Activated T-helper 2 cell treated with anti-CD3 and anti-CD28 coated beads, Interferon-gamma antibody, Interleukin-2, Interleukin-4, amounts not matched to agents 10 μg/mL and 5 μg/mL and 100 μg/mL, durations not matched to agents 14 hours and 24 hours and 36 hours (primary cell): ENCODE measurements around the gene SBK2. TPM values are rescaled to one million over a fixed set of nuclear protein-coding genes. Genes with fewer than 3 reads are reported as not detected.
"Not testable (repeated sequence)": the region's sequence is repeated elsewhere in the genome, so short reads cannot be mapped to it uniquely, and the experiment has no call there.

Experiments used
- DNase-seq: peaks from one replicate; pipeline ENCODE4 v3.0.0; 2021; ENCODE audit warnings: low spot score
- H3K27ac Mint-ChIP-seq: one replicate; pipeline ENCODE4 v1.8.0; 2021; ENCODE audit warnings: mixed read lengths
- H3K27me3 Mint-ChIP-seq: one replicate; pipeline ENCODE4 v1.8.0; 2021; ENCODE audit warnings: low read depth, mixed read lengths
- H3K36me3 Mint-ChIP-seq: one replicate; pipeline ENCODE4 v1.8.0; 2021; ENCODE audit warnings: low read depth, mixed read lengths
- H3K4me1 Mint-ChIP-seq: one replicate; pipeline ENCODE4 v1.8.0; 2021; ENCODE audit warnings: low read depth, mixed read lengths
- H3K4me3 Mint-ChIP-seq: one replicate; pipeline ENCODE4 v1.8.0; 2021; ENCODE audit warnings: low read depth, mild to moderate bottlenecking, moderate library complexity, mixed read lengths
- H3K9me3 Mint-ChIP-seq: one replicate; pipeline ENCODE4 v1.8.0; 2021; ENCODE audit warnings: mixed read lengths
- intact Hi-C: fragments of 100-400 bp; cut with micrococcal nuclease; formaldehyde crosslinking; loops from one replicate; pipeline ENCODE4 v1.15.1; 2023
- total RNA-seq: library from RNA; stranded (reverse); gene quantifications from 2 replicates; pipeline ENCODE4 v1.2.3, GENCODE V29; 2022

SBK2 gene
- total RNA-seq, result not detected in 2 replicates

DNA sequence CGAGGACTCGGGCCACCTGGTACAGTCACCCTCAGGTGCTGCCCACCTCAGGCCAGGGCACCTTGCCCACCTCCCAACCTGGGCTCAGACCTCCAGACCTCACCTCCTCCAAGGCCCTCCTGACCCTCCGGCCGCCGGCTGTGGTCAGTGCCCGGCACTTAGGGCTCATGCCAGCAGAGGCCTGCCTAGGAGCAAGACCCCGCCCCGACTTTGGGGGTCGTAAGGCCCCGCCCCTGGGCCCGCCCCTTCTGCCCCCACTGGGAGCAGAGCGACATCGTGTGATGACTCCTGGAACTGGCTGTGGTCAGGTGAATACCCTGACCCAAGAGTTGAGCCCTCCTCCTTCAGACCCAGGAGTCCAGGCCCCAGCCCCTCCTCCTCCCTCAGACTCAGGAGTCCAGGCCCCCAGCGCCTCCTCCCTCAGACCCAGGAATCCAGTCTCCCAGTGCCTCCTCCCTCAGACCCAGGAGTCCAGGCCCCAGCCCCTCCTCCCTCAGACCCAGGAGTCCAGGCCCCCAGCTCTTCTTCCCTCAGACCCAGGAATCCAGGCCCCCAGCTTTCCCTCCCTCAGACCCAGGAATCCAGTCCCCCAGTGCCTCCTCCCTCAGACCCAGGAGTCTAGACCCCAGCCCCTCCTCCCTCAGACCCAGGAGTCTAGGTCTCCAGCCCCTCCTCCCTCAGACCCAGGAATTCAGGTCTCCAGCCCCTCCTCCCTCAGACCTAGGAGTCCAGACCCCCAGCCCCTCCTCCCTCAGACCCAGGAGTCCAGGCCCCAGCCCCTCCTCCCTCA, at the start of gene SBK2:
Gene SBK2, minus strand, starts transcription at position 183 of the 790 bp plus-strand sequence. CDS start 839 bp downstream, outside the sequence.
- no peak for DNase-seq
- intact Hi-C loops, result no loop called here
- no peaks in the 10 kb centered on the region for H3K27me3 Mint-ChIP-seq
- H3K36me3 Mint-ChIP-seq, result no peaks in the 10 kb centered on the region
- H3K4me3 Mint-ChIP-seq, result no peak within 1 kb of the TSS
- H3K27ac Mint-ChIP-seq, result no peak within 1 kb of the TSS
- no peaks in the 10 kb centered on the region for H3K4me1 Mint-ChIP-seq
- H3K9me3 Mint-ChIP-seq, result no peaks in the 10 kb centered on the region

DNA sequence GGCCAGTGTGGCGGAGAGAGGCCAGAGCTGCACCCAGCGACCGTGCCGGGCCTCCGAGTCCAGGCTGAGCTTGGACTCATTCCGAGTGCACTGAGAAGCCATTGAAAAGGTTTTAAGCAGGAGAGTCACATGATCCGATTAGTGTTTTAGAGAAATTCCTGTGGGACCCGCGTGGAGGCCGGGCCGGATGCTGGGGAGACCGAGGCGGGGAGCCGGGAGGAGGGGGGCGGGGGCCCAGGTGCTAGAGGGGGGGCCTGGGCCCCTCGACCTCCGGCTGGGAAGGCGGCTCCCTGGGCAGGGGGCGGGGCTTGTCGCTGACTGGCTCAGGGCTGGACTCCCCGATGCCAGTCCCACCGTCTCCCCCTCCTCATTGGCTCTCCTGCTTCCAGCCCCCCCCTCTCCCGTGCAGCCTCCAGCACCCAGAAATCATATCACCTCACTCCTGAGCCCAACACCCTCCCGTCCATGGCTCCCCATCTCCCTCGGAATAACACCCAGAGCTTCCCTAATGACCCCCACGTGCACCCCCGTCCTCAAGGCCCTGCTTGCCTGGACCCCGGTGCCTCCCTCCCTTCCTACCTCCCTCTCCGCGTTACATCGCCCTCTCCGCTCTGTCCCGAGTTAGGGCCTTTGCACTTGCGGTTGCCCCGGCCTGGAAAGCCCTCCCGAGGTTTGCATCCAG, 48.9 kb upstream of the SBK2 start:
- intact Hi-C loops, result loop anchor here (2.0 to 5.0 kb wide), 2 partner anchors 19 to 42 kb away; partner anchors contain the start of gene ZNF865
- Mint-ChIP-seq H3K4me1 (peaks cover 21% of the 10 kb centered on the region), H3K27me3 (peaks cover 13% of the 10 kb centered on the region), H3K9me3 (no peaks in the 10 kb centered on the region), H3K27ac (no peak overlapping the region), H3K36me3 (no peaks in the 10 kb centered on the region), H3K4me3 (peak overlapping the region; percentile 49)
- DNase-seq, result no peak

GRCh38 chr19:55584871-55585270, 47.9 kb upstream of the SBK2 start:
- no peak overlapping the region for H3K4me3 Mint-ChIP-seq
- intact Hi-C loops, result loop anchor here (5.0 kb wide), 1 partner anchor 42 kb away; no protein-coding TSS in a partner anchor
- H3K27ac Mint-ChIP-seq, result no peak overlapping the region
- H3K4me1 Mint-ChIP-seq, result peaks cover 23% of the 10 kb centered on the region
- DNase-seq, result no peak
- H3K27me3 Mint-ChIP-seq, result peaks cover 13% of the 10 kb centered on the region
- peaks cover under 1% of the 10 kb centered on the region for H3K36me3 Mint-ChIP-seq
- H3K9me3 Mint-ChIP-seq, result no peaks in the 10 kb centered on the region

- H3K36me3 Mint-ChIP-seq, H3K9me3 Mint-ChIP-seq, intact Hi-C loops, DNase-seq, H3K4me3 Mint-ChIP-seq, H3K27ac Mint-ChIP-seq: not testable (repeated sequence)
- Mint-ChIP-seq H3K4me1 (peaks cover 27% of the 10 kb centered on the region), H3K27me3 (peaks cover 13% of the 10 kb centered on the region)
Measured at GRCh38 chr19:55583897-55584296, 47.0 kb upstream of the SBK2 start.

DNA sequence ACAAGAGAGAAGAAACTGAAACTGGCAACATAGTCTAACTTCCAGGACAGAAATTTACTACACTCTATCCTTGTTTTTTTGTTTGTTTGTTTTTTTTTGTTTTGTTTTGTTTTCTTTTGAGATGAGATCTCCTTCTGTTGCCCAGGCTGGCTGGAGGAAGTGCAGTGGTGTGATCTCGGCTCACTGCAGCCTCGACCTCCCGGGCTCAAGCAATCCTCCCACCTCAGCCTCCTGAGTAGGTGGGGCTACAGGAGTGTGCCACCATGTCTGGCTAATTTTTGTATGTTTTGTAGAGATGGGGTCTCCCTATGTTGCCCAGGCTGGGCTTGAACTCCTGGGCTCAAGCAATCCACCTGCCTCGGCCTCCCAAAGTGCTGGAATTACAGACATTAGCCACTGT, 45.4 kb upstream of the SBK2 start:
- H3K4me3 Mint-ChIP-seq, H3K36me3 Mint-ChIP-seq, H3K9me3 Mint-ChIP-seq, H3K27ac Mint-ChIP-seq, DNase-seq, intact Hi-C loops: not testable (repeated sequence)
- Mint-ChIP-seq H3K4me1 (peaks cover 25% of the 10 kb centered on the region), H3K27me3 (peaks cover 11% of the 10 kb centered on the region)

GRCh38 chr19:55581823-55582223, 44.9 kb upstream of the SBK2 start:
- H3K9me3 Mint-ChIP-seq, result no peaks in the 10 kb centered on the region
- no peak for DNase-seq
- peak overlapping the region; percentile 33 for H3K4me3 Mint-ChIP-seq
- peaks cover 8% of the 10 kb centered on the region for H3K27me3 Mint-ChIP-seq
- H3K27ac Mint-ChIP-seq, result no peak overlapping the region
- H3K4me1 Mint-ChIP-seq, result peaks cover 22% of the 10 kb centered on the region
- intact Hi-C loops, result no loop called here
- H3K36me3 Mint-ChIP-seq, result peaks cover 14% of the 10 kb centered on the region

DNA sequence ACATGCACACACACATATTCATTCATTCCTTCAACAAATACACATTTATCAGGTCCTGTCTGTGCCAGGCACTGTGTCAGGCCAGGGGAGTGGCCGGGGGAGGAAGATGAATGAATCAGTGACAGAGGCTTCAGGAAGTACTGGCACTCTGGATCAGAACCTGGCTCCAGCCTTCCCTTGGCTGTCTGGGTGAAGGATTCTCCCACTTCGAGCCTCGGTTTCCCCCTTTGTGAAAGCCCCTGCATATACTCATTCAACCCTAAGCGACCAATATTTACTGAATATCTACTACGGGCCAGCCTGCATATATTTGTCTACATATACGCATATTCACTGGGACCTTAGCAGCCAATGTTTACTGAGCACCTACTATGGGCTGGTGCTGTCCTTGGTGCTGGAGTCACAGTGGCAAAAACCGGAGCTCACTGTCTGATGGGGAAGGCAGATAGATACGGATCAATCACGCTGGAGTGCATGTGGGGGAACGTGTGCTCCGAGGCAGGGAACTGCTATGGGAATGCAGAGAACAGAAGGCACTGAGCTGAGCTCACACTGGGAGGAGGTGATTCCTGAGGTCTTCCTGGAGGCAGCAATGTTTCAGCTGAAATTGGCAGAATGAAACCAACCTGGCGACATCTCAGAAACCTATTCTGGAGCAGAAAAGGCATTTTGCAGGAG, 44.4 kb upstream of the SBK2 start:
- DNase-seq, result no peak
- intact Hi-C loops, result no loop called here
- H3K9me3 Mint-ChIP-seq, result no peaks in the 10 kb centered on the region
- H3K27me3 Mint-ChIP-seq, result peaks cover 8% of the 10 kb centered on the region
- no peak overlapping the region for H3K27ac Mint-ChIP-seq
- peaks cover 16% of the 10 kb centered on the region for H3K36me3 Mint-ChIP-seq
- peak overlapping the region; percentile 88 for H3K4me3 Mint-ChIP-seq
- H3K4me1 Mint-ChIP-seq, result peaks cover 22% of the 10 kb centered on the region

DNA sequence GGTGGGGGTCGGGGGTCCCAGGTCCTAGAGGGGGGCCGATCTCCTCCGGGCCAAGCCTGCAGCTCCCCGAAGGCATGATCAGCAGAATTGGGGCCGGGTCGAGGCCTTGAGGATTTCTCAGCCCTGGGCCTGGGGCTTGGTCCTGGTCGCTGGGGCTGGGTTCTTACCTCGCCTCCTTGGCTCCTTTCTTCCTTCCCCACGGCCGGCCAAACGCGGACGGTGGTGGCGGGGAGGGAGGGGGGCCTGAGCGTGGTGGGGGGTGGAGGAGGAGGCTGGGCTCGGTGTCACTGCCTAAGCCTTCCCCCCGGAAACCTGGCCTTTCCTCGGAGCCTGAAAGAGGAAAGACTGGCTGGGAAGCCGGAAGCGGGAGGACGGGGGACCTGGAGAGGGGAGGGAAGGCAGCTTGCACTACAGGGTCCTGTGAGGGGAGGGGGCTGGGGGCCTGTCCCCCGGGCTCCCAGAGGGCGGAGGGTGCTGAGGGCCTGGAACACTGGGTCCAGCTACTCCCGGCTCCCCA, 43.8 kb upstream of the SBK2 start, which contains the start of gene ZNF579:
Gene ZNF579, minus strand, starts transcription at position 221 of the 517 bp plus-strand sequence. CDS start 1,209 bp downstream, outside the sequence.
- Mint-ChIP-seq H3K4me1 (peaks cover 19% of the 10 kb centered on the region), H3K4me3 (peak within 1 kb of the TSS; percentile 88), H3K27me3 (peaks cover 7% of the 10 kb centered on the region), H3K36me3 (peaks cover 16% of the 10 kb centered on the region), H3K27ac (peak within 1 kb of the TSS; percentile 81), H3K9me3 (no peaks in the 10 kb centered on the region)
- DNase-seq, result peak; percentile 68
- intact Hi-C loops, result loop anchor here (1.0 kb wide), 2 partner anchors 19 to 25 kb away; partner anchors contain the start of genes FIZ1 and ZNF865

GRCh38 chr19:55579766-55580621, 43.1 kb upstream of the SBK2 start:
- peaks cover 16% of the 10 kb centered on the region for H3K36me3 Mint-ChIP-seq
- intact Hi-C loops, result loop anchor here (1.0 kb wide), 2 partner anchors 19 to 25 kb away; partner anchors contain the start of genes FIZ1 and ZNF865
- no peaks in the 10 kb centered on the region for H3K9me3 Mint-ChIP-seq
- peaks cover under 1% of the 10 kb centered on the region for H3K27me3 Mint-ChIP-seq
- peak overlapping the region; percentile 88 for H3K4me3 Mint-ChIP-seq
- H3K4me1 Mint-ChIP-seq, result peaks cover 15% of the 10 kb centered on the region
- DNase-seq, result no peak
- H3K27ac Mint-ChIP-seq, result peak overlapping the region; percentile 81

DNA sequence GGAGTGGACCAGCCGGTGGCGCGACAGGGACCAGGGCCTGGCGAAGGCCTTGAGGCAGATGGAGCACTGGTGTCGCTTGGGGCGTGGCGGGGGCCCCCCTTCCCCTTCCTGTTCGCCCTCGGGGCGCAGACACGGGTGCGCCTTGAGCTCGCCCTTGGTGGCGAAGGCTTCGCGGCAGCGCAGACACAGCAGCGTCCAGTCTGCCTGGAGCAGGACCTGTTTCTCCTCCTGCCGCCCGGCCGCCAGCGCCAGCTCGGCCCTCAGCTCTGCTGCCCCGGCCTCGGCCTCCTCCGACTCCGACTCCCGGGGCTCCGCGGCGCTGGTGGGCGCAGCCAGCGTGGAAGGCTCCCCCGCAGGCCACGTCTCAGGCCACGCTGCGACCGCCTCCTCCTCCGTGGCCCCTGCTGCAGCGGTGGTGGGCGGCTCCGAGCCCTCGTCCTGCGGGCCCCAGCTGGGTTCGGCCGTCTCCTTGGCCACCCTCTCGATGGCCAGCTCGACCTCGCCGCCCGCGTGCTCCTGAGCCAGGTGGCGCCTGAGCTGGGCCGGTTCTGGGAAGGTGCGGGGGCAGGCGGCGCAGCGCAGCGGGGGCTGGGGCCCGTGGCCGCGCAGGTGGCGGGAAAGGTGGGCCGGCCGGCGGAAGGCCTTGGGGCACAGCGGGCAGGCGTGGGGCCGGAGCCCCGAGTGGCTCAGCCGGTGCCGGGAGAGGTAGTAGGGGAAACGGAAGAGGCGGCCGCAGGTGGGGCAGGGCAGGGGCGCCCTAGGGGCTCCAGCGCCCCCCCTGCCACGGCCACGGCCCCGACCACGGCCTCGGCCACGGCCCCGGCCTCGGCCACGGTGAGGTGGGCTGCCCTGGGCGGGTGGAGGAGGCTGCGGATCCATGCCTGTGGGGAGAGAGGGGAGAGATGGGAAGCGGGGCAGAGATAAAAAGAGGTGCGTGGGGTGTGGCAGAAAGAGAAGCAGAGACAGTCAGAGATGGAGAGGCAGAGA, 42.1 kb upstream of the SBK2 start:
- intact Hi-C loops, result no loop called here
- no peak for DNase-seq
- H3K4me1 Mint-ChIP-seq, result peaks cover 15% of the 10 kb centered on the region
- H3K27me3 Mint-ChIP-seq, result no peaks in the 10 kb centered on the region
- H3K9me3 Mint-ChIP-seq, result no peaks in the 10 kb centered on the region
- H3K4me3 Mint-ChIP-seq, result peak overlapping the region; percentile 88
- peak overlapping the region; percentile 81 for H3K27ac Mint-ChIP-seq
- peaks cover 16% of the 10 kb centered on the region for H3K36me3 Mint-ChIP-seq
